OCI-LY7 (cell line): ENCODE data around the gene RNASET2. TPM values are rescaled to one million over a fixed set of nuclear protein-coding genes. Genes with fewer than 3 reads are reported as not detected.

ENCODE experiments used
- BruUV-seq: library from RNA; stranded (reverse); fragments of 400-500 nt; replicated peaks from 2 replicates; lab custom pipeline; 2021; lab: Mats Ljungman, UMichigan
- CTCF ChIA-PET: fragments of 300-600 bp; sonication (Branson Sonifier 250); formaldehyde crosslinking; loops from one replicate; lab custom pipeline; 2022; ENCODE audit warnings: antibody characterized with exemption; ENCODE audit not compliant: unreplicated experiment; lab: Charles Lee
- POLR2A ChIA-PET: fragments of 300-600 bp; sonication (Branson Sonifier 250); formaldehyde crosslinking; loops from one replicate; lab custom pipeline; 2022; ENCODE audit warnings: antibody characterized with exemption; lab: Charles Lee
- DNase-seq: peaks from one replicate; pipeline ENCODE4 v3.0.0-alpha.2; 2015; ENCODE audit warnings: low spot score
- H2AFZ ChIP-seq: fragments of 200-600 bp; sonication (generic), shearing (Covaris generic); 2 replicates; pipeline ENCODE4 v1.6.1; 2014; ENCODE audit warnings: mild to moderate bottlenecking, antibody characterized with exemption, low read length, moderate library complexity
- H3K27ac ChIP-seq: fragments of 200-600 bp; sonication (generic); 2 replicates; pipeline ENCODE4 v1.5.1; 2014; ENCODE audit warnings: mixed run types, low read depth, mild to moderate bottlenecking, moderate library complexity, low read length, inconsistent platforms; ENCODE audit not compliant: poor library complexity, severe bottlenecking
- H3K36me3 ChIP-seq: fragments of 200-600 bp; sonication (generic); 2 replicates; pipeline ENCODE4 v1.6.1; 2014; ENCODE audit warnings: mild to moderate bottlenecking, antibody characterized with exemption, low read length, moderate library complexity, mixed read lengths; ENCODE audit not compliant: insufficient read depth
- H3K4me1 ChIP-seq: fragments of 200-600 bp; sonication (generic); 2 replicates; pipeline ENCODE4 v1.5.1; 2014; ENCODE audit warnings: mild to moderate bottlenecking, low read length; ENCODE audit not compliant: insufficient read depth, poor library complexity, severe bottlenecking
- H3K4me2 ChIP-seq: fragments of 200-600 bp; sonication (generic); 2 replicates; pipeline ENCODE4 v1.6.1; 2014; ENCODE audit warnings: mild to moderate bottlenecking, low read length
- H3K4me3 ChIP-seq: fragments of 200-600 bp; sonication (generic); 2 replicates; pipeline ENCODE4 v1.5.1; 2014; ENCODE audit warnings: mild to moderate bottlenecking, low read depth, low read length; ENCODE audit not compliant: poor library complexity, severe bottlenecking
- H3K79me2 ChIP-seq: fragments of 200-600 bp; sonication (generic); 2 replicates; pipeline ENCODE4 v1.6.1; 2016; ENCODE audit warnings: low read depth, mild to moderate bottlenecking, low read length, moderate library complexity, mixed read lengths; ENCODE audit not compliant: insufficient read depth
- H3K9me2 ChIP-seq: fragments of 200-600 bp; sonication (generic); 2 replicates; pipeline ENCODE4 v1.6.1; 2016; ENCODE audit warnings: mild to moderate bottlenecking, low read length, mixed read lengths; ENCODE audit not compliant: insufficient read depth
- H3K9me3 ChIP-seq: fragments of 200-600 bp; sonication (generic); 2 replicates; pipeline ENCODE4 v1.6.1; 2014; ENCODE audit warnings: mild to moderate bottlenecking, mixed run types, low read length, mixed read lengths
- H4K20me1 ChIP-seq: fragments of 200-600 bp; sonication (generic); 2 replicates; pipeline ENCODE4 v1.6.1; 2014; ENCODE audit warnings: mild to moderate bottlenecking, antibody characterized with exemption, low read length, moderate library complexity, mixed read lengths; ENCODE audit not compliant: insufficient read depth
- CTCF ChIP-seq: fragments of 200-600 bp; sonication (generic); conservative IDR thresholded peaks from 2 replicates; pipeline ENCODE4 v1.5.1; 2014; ENCODE audit warnings: mild to moderate bottlenecking, antibody characterized with exemption, low read length, moderate library complexity, mixed read lengths
- EZH2phosphoT487 ChIP-seq: fragments of 200-600 bp; sonication (generic); IDR thresholded peaks from 2 replicates; pipeline ENCODE4 v1.6.1; 2018; ENCODE audit warnings: low read depth, borderline replicate concordance, mild to moderate bottlenecking, mixed run types, antibody characterized with exemption, low read length, moderate library complexity, mixed read lengths
- intact Hi-C: fragments of 100-400 bp; cut with micrococcal nuclease; formaldehyde crosslinking; loops from one replicate; pipeline ENCODE4 v1.10.0; 2022; ENCODE audit not compliant: unreplicated experiment
- total RNA-seq, 2 experiments: library from RNA; depleted of rRNA in 1 of 2; stranded (reverse); fragments of >200 nt in 1 of 2; shearing (Covaris generic) in 1 of 2; gene quantifications; 2 replicates each; pipeline ENCODE4 v1.2.3, GENCODE V29; 2014 to 2022

Gene RNASET2
- total RNA-seq, 2 experiments from 2014 or later, result 71.7 to 105 TPM

DNA sequence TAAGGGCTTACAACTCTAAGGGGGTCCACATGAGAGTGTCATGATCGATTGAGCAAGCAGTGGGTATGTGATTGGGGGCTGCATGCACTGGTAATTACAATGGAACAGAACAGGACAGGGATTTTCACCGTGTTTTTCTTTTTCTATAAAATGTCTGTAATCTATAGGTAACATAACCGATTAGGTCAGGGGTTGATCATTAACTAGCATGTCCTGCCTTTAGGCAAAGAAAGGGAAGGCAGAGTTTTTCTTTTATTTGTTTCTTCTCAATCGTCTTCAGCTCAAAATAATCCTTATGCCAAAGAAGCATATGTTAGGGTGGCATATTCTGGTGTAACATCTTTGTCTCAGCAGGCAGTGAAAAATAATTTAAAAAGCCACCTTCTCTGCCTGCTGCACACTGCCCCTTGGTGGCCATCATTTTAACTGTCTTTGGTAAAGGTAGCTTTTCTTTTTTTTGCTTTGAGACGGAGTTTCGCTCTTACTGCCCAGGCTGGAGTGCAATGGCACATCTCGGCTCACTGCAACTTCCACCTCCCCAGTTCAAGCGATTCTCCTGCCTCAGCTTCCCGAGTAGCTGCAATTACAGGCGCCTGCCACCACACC is 33.2 kb upstream of the RNASET2 start:
- Histone ChIP-seq H3K27ac (no peak overlapping the region), H2AFZ (no peak overlapping the region), H3K9me2 (no peaks in the 10 kb centered on the region), H3K4me2 (no peak overlapping the region), H3K4me3 (no peak overlapping the region), H3K36me3 (peaks cover 55% of the 10 kb centered on the region), H3K9me3 (no peaks in the 10 kb centered on the region), H3K4me1 (peaks cover 4% of the 10 kb centered on the region), H4K20me1 (peaks cover 5% of the 10 kb centered on the region; the same call in 1 of the 2 replicates), H3K79me2 (peaks cover 44% of the 10 kb centered on the region; the same call in 1 of the 2 replicates)
- no peak for TF ChIP-seq EZH2phosphoT487
- peak; percentile 77 for TF ChIP-seq CTCF
- DNase-seq, result peak; percentile 60
- intact Hi-C loops, result loop anchor here (1.0 to 2.0 kb wide), 2 partner anchors 39 to 203 kb away; no protein-coding TSS in a partner anchor
- ChIA-PET CTCF (interaction anchor here (0.9 to 2.1 kb wide), 5 partner anchors 36 to 204 kb away, joined by 3 to 6 read pairs (median 4); no protein-coding TSS in a partner anchor), POLR2A (interaction anchor here (0.6 to 1.9 kb wide), 5 partner anchors 29 to 203 kb away, joined by 3 to 7 read pairs (median 4); no protein-coding TSS in a partner anchor)
- no TSS peak for BruUV-seq

- Histone ChIP-seq H3K27ac (no peak overlapping the region), H3K79me2 (peaks cover 39% of the 10 kb centered on the region; the same call in 1 of the 2 replicates), H3K4me3 (no peak overlapping the region), H3K4me2 (no peak overlapping the region), H3K9me2 (no peaks in the 10 kb centered on the region), H2AFZ (no peak overlapping the region), H3K36me3 (peaks cover 56% of the 10 kb centered on the region), H3K4me1 (peaks cover 4% of the 10 kb centered on the region), H4K20me1 (peaks cover 5% of the 10 kb centered on the region; the same call in 1 of the 2 replicates), H3K9me3 (no peaks in the 10 kb centered on the region)
- ChIA-PET POLR2A (interaction anchor here (0.7 to 1.9 kb wide), 6 partner anchors 11 to 1169 kb away, joined by 3 to 7 read pairs (median 4); partner anchors contain the start of gene CEP43), CTCF (interaction anchor here (1.1 to 2.1 kb wide), 5 partner anchors 35 to 214 kb away, joined by 3 to 6 read pairs (median 4); no protein-coding TSS in a partner anchor)
- intact Hi-C loops, result loop anchor here (1.0 to 2.0 kb wide), 2 partner anchors 38 to 202 kb away; no protein-coding TSS in a partner anchor
- BruUV-seq, result no TSS peak
- TF ChIP-seq CTCF, result no peak
- TF ChIP-seq EZH2phosphoT487, result no peak
- no peak for DNase-seq
Observed at GRCh38 chr6:166988674-166989201, 32.4 kb upstream of the RNASET2 start.
